ENCODE results near the gene SPDYA.

GRCh38 chr2:28776471-28776870 lies 34.2 kb upstream of the SPDYA start:
- TF ChIP-seq, protein P1, sequence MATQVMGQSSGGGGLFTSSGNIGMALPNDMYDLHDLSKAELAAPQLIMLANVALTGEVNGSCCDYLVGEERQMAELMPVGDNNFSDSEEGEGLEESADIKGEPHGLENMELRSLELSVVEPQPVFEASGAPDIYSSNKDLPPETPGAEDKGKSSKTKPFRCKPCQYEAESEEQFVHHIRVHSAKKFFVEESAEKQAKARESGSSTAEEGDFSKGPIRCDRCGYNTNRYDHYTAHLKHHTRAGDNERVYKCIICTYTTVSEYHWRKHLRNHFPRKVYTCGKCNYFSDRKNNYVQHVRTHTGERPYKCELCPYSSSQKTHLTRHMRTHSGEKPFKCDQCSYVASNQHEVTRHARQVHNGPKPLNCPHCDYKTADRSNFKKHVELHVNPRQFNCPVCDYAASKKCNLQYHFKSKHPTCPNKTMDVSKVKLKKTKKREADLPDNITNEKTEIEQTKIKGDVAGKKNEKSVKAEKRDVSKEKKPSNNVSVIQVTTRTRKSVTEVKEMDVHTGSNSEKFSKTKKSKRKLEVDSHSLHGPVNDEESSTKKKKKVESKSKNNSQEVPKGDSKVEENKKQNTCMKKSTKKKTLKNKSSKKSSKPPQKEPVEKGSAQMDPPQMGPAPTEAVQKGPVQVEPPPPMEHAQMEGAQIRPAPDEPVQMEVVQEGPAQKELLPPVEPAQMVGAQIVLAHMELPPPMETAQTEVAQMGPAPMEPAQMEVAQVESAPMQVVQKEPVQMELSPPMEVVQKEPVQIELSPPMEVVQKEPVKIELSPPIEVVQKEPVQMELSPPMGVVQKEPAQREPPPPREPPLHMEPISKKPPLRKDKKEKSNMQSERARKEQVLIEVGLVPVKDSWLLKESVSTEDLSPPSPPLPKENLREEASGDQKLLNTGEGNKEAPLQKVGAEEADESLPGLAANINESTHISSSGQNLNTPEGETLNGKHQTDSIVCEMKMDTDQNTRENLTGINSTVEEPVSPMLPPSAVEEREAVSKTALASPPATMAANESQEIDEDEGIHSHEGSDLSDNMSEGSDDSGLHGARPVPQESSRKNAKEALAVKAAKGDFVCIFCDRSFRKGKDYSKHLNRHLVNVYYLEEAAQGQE (IDR thresholded peaks at IDR 0.05; ENCODE audit: low read depth) = no peak
- TF ChIP-seq, protein P2, sequence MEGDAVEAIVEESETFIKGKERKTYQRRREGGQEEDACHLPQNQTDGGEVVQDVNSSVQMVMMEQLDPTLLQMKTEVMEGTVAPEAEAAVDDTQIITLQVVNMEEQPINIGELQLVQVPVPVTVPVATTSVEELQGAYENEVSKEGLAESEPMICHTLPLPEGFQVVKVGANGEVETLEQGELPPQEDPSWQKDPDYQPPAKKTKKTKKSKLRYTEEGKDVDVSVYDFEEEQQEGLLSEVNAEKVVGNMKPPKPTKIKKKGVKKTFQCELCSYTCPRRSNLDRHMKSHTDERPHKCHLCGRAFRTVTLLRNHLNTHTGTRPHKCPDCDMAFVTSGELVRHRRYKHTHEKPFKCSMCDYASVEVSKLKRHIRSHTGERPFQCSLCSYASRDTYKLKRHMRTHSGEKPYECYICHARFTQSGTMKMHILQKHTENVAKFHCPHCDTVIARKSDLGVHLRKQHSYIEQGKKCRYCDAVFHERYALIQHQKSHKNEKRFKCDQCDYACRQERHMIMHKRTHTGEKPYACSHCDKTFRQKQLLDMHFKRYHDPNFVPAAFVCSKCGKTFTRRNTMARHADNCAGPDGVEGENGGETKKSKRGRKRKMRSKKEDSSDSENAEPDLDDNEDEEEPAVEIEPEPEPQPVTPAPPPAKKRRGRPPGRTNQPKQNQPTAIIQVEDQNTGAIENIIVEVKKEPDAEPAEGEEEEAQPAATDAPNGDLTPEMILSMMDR (IDR thresholded peaks at IDR 0.05 in 2 of 3, conservative IDR thresholded peaks at IDR 0.05 in 1 of 3; ENCODE audit: borderline replicate concordance in 1 of 3, insufficient read depth in 1 of 3, low read depth in 2 of 3, low read length in 2 of 3) = no peak
- TF ChIP-seq CEBPB (IDR thresholded peaks at IDR 0.05; ENCODE audit: low read depth) = no peak
- TF ChIP-seq SP1 (IDR thresholded peaks at IDR 0.05; ENCODE audit: low read depth) = no peak
- TF ChIP-seq JUND (IDR thresholded peaks at IDR 0.05) = no peak
- TF ChIP-seq YY1 (IDR thresholded peaks at IDR 0.05; ENCODE audit: extremely low read depth, insufficient replicate concordance, low read depth, low read length) = no peak
- TF ChIP-seq SRF (IDR thresholded peaks at IDR 0.05; ENCODE audit: low read depth) = no peak
- TF ChIP-seq EZH2phosphoT487 (IDR thresholded peaks at IDR 0.05; ENCODE audit: borderline replicate concordance) = no peak
- no peak for TF ChIP-seq EZH2 (IDR thresholded peaks at IDR 0.05)
- TF ChIP-seq, protein P3, sequence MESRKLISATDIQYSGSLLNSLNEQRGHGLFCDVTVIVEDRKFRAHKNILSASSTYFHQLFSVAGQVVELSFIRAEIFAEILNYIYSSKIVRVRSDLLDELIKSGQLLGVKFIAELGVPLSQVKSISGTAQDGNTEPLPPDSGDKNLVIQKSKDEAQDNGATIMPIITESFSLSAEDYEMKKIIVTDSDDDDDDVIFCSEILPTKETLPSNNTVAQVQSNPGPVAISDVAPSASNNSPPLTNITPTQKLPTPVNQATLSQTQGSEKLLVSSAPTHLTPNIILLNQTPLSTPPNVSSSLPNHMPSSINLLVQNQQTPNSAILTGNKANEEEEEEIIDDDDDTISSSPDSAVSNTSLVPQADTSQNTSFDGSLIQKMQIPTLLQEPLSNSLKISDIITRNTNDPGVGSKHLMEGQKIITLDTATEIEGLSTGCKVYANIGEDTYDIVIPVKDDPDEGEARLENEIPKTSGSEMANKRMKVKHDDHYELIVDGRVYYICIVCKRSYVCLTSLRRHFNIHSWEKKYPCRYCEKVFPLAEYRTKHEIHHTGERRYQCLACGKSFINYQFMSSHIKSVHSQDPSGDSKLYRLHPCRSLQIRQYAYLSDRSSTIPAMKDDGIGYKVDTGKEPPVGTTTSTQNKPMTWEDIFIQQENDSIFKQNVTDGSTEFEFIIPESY (IDR thresholded peaks at IDR 0.05; ENCODE audit: extremely low read depth, insufficient replicate concordance, low read length) = no peak
